Hepatocyte (in vitro differentiated cells): ENCODE results near the gene TMEM11. TPM values are rescaled to one million over a fixed set of nuclear protein-coding genes. Genes with fewer than 3 reads are reported as not detected.

Experiments used
- DNase-seq: peaks from one replicate; pipeline ENCODE4 v3.0.0-alpha.2; 2016; ENCODE audit warnings: low spot score
- H2AFZ ChIP-seq: fragments of 200-600 bp; sonication (generic); 2 replicates; pipeline ENCODE4 v1.6.0; 2016; ENCODE audit warnings: antibody characterized with exemption, mild to moderate bottlenecking
- H3K27ac ChIP-seq: fragments of 200-600 bp; sonication (generic); 2 replicates; pipeline ENCODE4 v1.5.1; 2016; ENCODE audit warnings: mild to moderate bottlenecking
- H3K27me3 ChIP-seq: fragments of 200-600 bp; sonication (generic); 2 replicates; pipeline ENCODE4 v1.6.1; 2016
- H3K36me3 ChIP-seq: fragments of 200-600 bp; sonication (generic); replicated peaks from 2 replicates; pipeline ENCODE4 v1.5.1; 2016; ENCODE audit warnings: low read depth; ENCODE audit not compliant: insufficient read depth
- H3K4me1 ChIP-seq: fragments of 200-600 bp; sonication (generic); 2 replicates; pipeline ENCODE4 v1.5.1; 2016; ENCODE audit warnings: mild to moderate bottlenecking, moderate library complexity; ENCODE audit not compliant: insufficient read depth
- H3K4me2 ChIP-seq: fragments of 200-600 bp; sonication (generic); 2 replicates; pipeline ENCODE4 v1.6.0; 2016
- H3K4me3 ChIP-seq: fragments of 200-600 bp; sonication (generic); 2 replicates; pipeline ENCODE4 v1.5.1; 2016; ENCODE audit warnings: mild to moderate bottlenecking
- H3K79me2 ChIP-seq: fragments of 200-600 bp; sonication (generic); 2 replicates; pipeline ENCODE4 v1.6.0; 2017; ENCODE audit warnings: mild to moderate bottlenecking
- H3K9me2 ChIP-seq: fragments of 200-600 bp; sonication (generic); replicated peaks from 2 replicates; pipeline ENCODE4 v1.6.0; 2017; ENCODE audit warnings: mild to moderate bottlenecking; ENCODE audit not compliant: insufficient read depth
- H3K9me3 ChIP-seq: fragments of 200-600 bp; sonication (generic); 2 replicates; pipeline ENCODE4 v1.5.1; 2016; ENCODE audit warnings: low read depth, mild to moderate bottlenecking
- H4K20me1 ChIP-seq: fragments of 200-600 bp; sonication (generic); 2 replicates; pipeline ENCODE4 v1.6.0; 2016; ENCODE audit warnings: mild to moderate bottlenecking; ENCODE audit not compliant: insufficient read depth, poor library complexity, severe bottlenecking
- CTCF ChIP-seq: fragments of 200-600 bp; sonication (generic); IDR thresholded peaks from 2 replicates; pipeline ENCODE4 v1.5.1; 2016; ENCODE audit warnings: antibody characterized with exemption, mild to moderate bottlenecking; ENCODE audit not compliant: poor library complexity
- EZH2 ChIP-seq: fragments of 200-600 bp; sonication (generic); IDR thresholded peaks from 2 replicates; pipeline ENCODE4 v1.6.1; 2016; ENCODE audit warnings: antibody characterized with exemption, mild to moderate bottlenecking, borderline replicate concordance
- EZH2phosphoT487 ChIP-seq: fragments of 200-600 bp; sonication (generic); IDR thresholded peaks from one replicate; pipeline ENCODE4 v1.6.1; 2018; ENCODE audit warnings: antibody characterized with exemption, mild to moderate bottlenecking, low read depth, moderate library complexity; ENCODE audit not compliant: unreplicated experiment, severe bottlenecking
- WGBS: methylation state at CpG from one replicate; pipeline ENCODE4 v1.1.6; 2016; ENCODE audit warnings: low lambda C conversion rate; ENCODE audit errors: missing lambda C conversion rate; 5-methylcytosine and 5-hydroxymethylcytosine counted together
- polyA plus RNA-seq: library from polyadenylated mRNA; unstranded; fragments of >200 nt; fragmentation: Nextera tagmentation; extraction: Ambion mirVana; gene quantifications from 2 replicates; pipeline ENCODE4 v1.2.1, GENCODE V29; 2016
- total RNA-seq: library from RNA; depleted of rRNA; stranded (reverse); fragments of >200 nt; gene quantifications from 2 replicates; pipeline ENCODE4 v1.2.3, GENCODE V29; 2014

Gene TMEM11
- total and polyA plus RNA-seq, 2 experiments from 2014 or later, result 21.6 to 78.1 TPM

GRCh38 chr17:21190078-21190477, 23.9 kb downstream of the TMEM11 start:
- H3K4me1 ChIP-seq, result no peaks in the 10 kb centered on the region
- DNase-seq, result no peak
- 89% methylated on average over 6 of the region's 6 CpGs for WGBS
- no peaks in the 10 kb centered on the region for H3K9me3 ChIP-seq
- H2AFZ ChIP-seq, result no peak overlapping the region
- no peaks in the 10 kb centered on the region for H3K36me3 ChIP-seq
- H3K9me2 ChIP-seq, result no peaks in the 10 kb centered on the region
- TF ChIP-seq EZH2phosphoT487 (no peak), EZH2 (no peak), CTCF (no peak)
- no peak overlapping the region for H3K4me2 ChIP-seq
- no peaks in the 10 kb centered on the region for H3K27me3 ChIP-seq
- H4K20me1 ChIP-seq, result no peaks in the 10 kb centered on the region
- no peak overlapping the region for H3K4me3 ChIP-seq
- no peaks in the 10 kb centered on the region for H3K79me2 ChIP-seq
- H3K27ac ChIP-seq, result no peak overlapping the region

GRCh38 chr17:21189361-21189760, 24.6 kb downstream of the TMEM11 start:
- H4K20me1 ChIP-seq, result no peaks in the 10 kb centered on the region
- no peaks in the 10 kb centered on the region for H3K9me2 ChIP-seq
- no peaks in the 10 kb centered on the region for H3K4me1 ChIP-seq
- no peak overlapping the region for H3K4me2 ChIP-seq
- no peak overlapping the region for H3K4me3 ChIP-seq
- no peak for DNase-seq
- no peak for TF ChIP-seq EZH2
- no peak for TF ChIP-seq CTCF
- no peak for TF ChIP-seq EZH2phosphoT487
- no peaks in the 10 kb centered on the region for H3K36me3 ChIP-seq
- no peaks in the 10 kb centered on the region for H3K27me3 ChIP-seq
- H3K79me2 ChIP-seq, result no peaks in the 10 kb centered on the region
- WGBS, result 97% methylated on average over 4 of the region's 4 CpGs
- H3K9me3 ChIP-seq, result no peaks in the 10 kb centered on the region
- H3K27ac ChIP-seq, result no peak overlapping the region
- H2AFZ ChIP-seq, result no peak overlapping the region

- no peak for DNase-seq
- no peak overlapping the region for H3K4me3 ChIP-seq
- H3K27me3 ChIP-seq, result no peaks in the 10 kb centered on the region
- no peaks in the 10 kb centered on the region for H3K9me3 ChIP-seq
- no peaks in the 10 kb centered on the region for H3K4me1 ChIP-seq
- 91% methylated on average over 6 of the region's 6 CpGs for WGBS
- H3K9me2 ChIP-seq, result no peaks in the 10 kb centered on the region
- H3K36me3 ChIP-seq, result no peaks in the 10 kb centered on the region
- TF ChIP-seq CTCF, result no peak
- TF ChIP-seq EZH2phosphoT487, result no peak
- no peak for TF ChIP-seq EZH2
- H2AFZ ChIP-seq, result no peak overlapping the region
- no peaks in the 10 kb centered on the region for H4K20me1 ChIP-seq
- H3K79me2 ChIP-seq, result no peaks in the 10 kb centered on the region
- no peak overlapping the region for H3K4me2 ChIP-seq
- no peak overlapping the region for H3K27ac ChIP-seq
Measured at GRCh38 chr17:21186399-21187187, 27.4 kb downstream of the TMEM11 start.
